GM06990 (cell line): ENCODE data around the gene RSPO1.

Experiments
- DNase-seq: peaks from one replicate; pipeline ENCODE4 v3.0.0-alpha.2; 2011; ENCODE audit not compliant: insufficient read length; ENCODE audit errors: extremely low read depth
- H3K27me3 ChIP-seq: replicated peaks from 2 replicates; pipeline ENCODE4 v1.6.0; 2011; ENCODE audit warnings: low read length; ENCODE audit not compliant: control insufficient read depth, insufficient read depth
- H3K36me3 ChIP-seq: 2 replicates; pipeline ENCODE4 v1.5.1; 2011; ENCODE audit warnings: low read length; ENCODE audit not compliant: control insufficient read depth, insufficient read depth
- H3K4me3 ChIP-seq: replicated peaks from 2 replicates; pipeline ENCODE4 v1.5.1; 2011; ENCODE audit warnings: low read depth, mild to moderate bottlenecking, control low read depth, low read length
- CTCF ChIP-seq: IDR thresholded peaks from 2 replicates; pipeline ENCODE4 v1.5.1; 2011; ENCODE audit warnings: low read length, control low read depth, mild to moderate bottlenecking, inconsistent platforms; ENCODE audit not compliant: insufficient read depth, poor library complexity, severe bottlenecking

Gene RSPO1

GRCh38 chr1:37676281-37677142, 41.8 kb upstream of the RSPO1 start:
- H3K36me3 ChIP-seq = no peaks in the 10 kb centered on the region; the same call in 1 of the 2 replicates
- DNase-seq = peak; percentile 48
- H3K4me3 ChIP-seq = no peak overlapping the region
- no peak for TF ChIP-seq CTCF
- no peaks in the 10 kb centered on the region for H3K27me3 ChIP-seq

GRCh38 chr1:37673920-37674319, 39.2 kb upstream of the RSPO1 start:
- H3K4me3 ChIP-seq = no peak overlapping the region
- no peak for TF ChIP-seq CTCF
- no peak for DNase-seq

GRCh38 chr1:37672136-37672870, 37.6 kb upstream of the RSPO1 start:
- Histone ChIP-seq H3K4me3 (no peak overlapping the region), H3K36me3 (no peaks in the 10 kb centered on the region), H3K27me3 (peaks cover 2% of the 10 kb centered on the region; the same call in 1 of the 2 replicates)
- DNase-seq = no peak
- TF ChIP-seq CTCF = no peak

More at GRCh38 chr1:37673920-37674319, 39.2 kb upstream of the RSPO1 start:
- H3K27me3 ChIP-seq = no peaks in the 10 kb centered on the region
- H3K36me3 ChIP-seq = no peaks in the 10 kb centered on the region

DNA sequence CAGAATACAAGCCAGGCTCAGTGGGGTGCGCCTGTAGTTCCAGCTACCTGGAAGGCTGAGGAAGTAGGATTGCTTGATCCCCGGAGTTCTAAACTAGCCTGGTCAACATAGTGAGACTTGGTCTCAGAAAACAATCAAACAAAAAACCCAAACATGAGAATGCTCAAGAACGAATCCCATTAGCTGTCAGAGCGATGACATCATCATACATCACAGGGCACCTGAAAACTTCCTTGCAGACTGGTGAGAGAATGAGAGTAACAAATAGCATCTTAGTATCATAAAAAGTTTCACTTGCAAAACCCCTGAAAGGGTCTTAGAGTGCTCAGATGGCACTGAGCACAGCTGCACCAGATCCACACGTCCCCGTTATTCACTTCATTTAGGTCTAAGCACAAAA, 36.6 kb upstream of the RSPO1 start:
- Histone ChIP-seq H3K36me3 (no peaks in the 10 kb centered on the region), H3K4me3 (no peak overlapping the region), H3K27me3 (peaks cover 2% of the 10 kb centered on the region; the same call in 1 of the 2 replicates)
- no peak for TF ChIP-seq CTCF
- no peak for DNase-seq

DNA sequence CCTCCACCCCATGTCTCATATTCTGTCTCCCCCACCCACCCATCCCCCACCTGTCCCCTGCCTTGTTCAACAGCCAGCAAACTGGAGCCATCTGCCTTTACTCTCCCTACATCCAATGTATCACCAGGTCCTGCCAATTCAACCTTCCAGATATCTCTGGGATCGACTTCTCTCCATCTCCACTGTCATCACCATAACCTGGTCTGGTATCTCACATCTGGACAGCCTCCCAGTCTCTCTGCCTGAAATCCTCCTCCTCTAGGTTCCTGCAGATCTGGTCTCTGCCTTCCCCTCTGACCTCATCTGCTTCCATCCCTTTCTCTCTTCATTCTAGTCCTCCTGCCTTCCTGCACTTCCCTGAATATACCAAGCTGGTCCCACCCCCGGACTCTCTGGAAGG, 35.4 kb upstream of the RSPO1 start:
- no peak for DNase-seq
- no peak for TF ChIP-seq CTCF
- no peak overlapping the region for H3K4me3 ChIP-seq
- peaks cover 2% of the 10 kb centered on the region; the same call in 1 of the 2 replicates for H3K27me3 ChIP-seq
- no peaks in the 10 kb centered on the region for H3K36me3 ChIP-seq
